ENCODE results near the gene CIITA.

The CIITA gene

GRCh38 chr16:10982465-10983150 lies 105.6 kb downstream of the CIITA start:
- no peak for DNase-seq

DNA sequence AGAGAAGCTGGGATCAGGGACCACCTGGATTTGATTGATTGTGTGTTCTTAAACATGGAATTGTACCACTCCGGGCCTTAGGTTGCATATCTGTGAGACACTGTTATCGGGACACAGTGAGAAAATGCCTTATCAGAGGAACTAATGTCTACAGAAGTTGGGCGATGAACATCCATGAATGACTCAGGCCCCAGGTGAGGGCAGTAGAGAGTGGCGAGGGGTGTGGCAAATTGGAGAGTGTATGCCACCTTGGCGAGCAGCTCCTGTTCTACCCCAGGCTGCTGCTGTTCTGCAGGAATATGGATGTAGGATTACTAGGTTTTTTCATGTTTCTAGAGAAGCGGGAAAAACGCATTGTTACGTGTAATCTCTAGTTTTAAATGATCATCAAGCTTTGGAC lies 106.2 kb downstream of the CIITA start:
- DNase-seq: no peak

- no peak for DNase-seq
Observed at GRCh38 chr16:10984509-10984908, 107.5 kb downstream of the CIITA start.
